ENCODE results near the gene CD99. TPM values are rescaled to one million over a fixed set of nuclear protein-coding genes. Genes with fewer than 3 reads are reported as not detected.

The CD99 gene
- total and polyA plus RNA-seq, 2 donors (not counting 3 experiments of a cell fraction or from before 2014, with no cell fraction given), result 364 to 654 TPM

DNA sequence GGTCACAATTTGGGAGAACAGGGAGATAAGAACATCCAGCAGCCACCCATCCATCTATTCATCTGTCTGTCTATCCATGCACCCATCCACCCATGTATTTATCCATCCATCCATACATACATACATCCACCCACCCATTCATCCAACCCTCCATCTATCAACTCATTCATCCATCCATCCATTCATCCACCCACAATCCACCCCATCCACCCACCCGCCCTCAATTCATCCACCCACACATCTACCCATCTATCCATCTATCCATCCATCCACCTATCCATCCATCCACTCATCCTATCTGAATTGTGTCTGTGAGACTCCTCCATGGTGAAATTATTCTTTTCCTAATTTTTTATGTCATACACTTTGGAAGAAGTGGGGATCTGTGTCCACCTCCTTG lies 6.8 kb upstream of the CD99 start:
- no peaks in the 10 kb centered on the region for H3K27me3 ChIP-seq (ENCODE audit: control insufficient read depth in 2 of 2, insufficient read depth in 2 of 2, low read length in 2 of 2)
- BruUV-seq (replicated peaks), result no TSS peak
- ChIA-PET POLR2A (no interaction called here), CTCF (no interaction called here)
- H3K9me3 ChIP-seq (replicated peaks; ENCODE audit: control insufficient read depth, insufficient read depth, low read length), result no peaks in the 10 kb centered on the region
- H3K27ac ChIP-seq (ENCODE audit: insufficient read depth, low read depth, low read length), result no peak overlapping the region
- intact Hi-C loops (cut with micrococcal nuclease) (no loop called here), dilution Hi-C loops (cut with MboI; ENCODE audit: extremely low pct_ligation_motif_present, low sequenced_read_pairs) (no loop called here)
- no peaks in the 10 kb centered on the region for H3K4me1 ChIP-seq (ENCODE audit: control insufficient read depth, extremely low read depth, insufficient read depth, low read length)
- H3K4me3 ChIP-seq (replicated peaks in 1 of 3; ENCODE audit: insufficient read depth in 1 of 3, low read depth in 1 of 3, low read length in 3 of 3), result no peak overlapping the region
- DNase-seq (ENCODE audit: low read depth, low spot score), result no peak
- no peaks in the 10 kb centered on the region for H4K20me1 ChIP-seq (replicated peaks; ENCODE audit: control insufficient read depth, extremely low read depth, insufficient read depth, low read length)
- H3K79me2 ChIP-seq (ENCODE audit: control insufficient read depth, insufficient read depth, low read length), result no peaks in the 10 kb centered on the region
- no peak overlapping the region for H3K9ac ChIP-seq (replicated peaks; ENCODE audit: extremely low read depth, insufficient read depth, low read length)
- no peak overlapping the region for H3K4me2 ChIP-seq (ENCODE audit: insufficient read depth, low read length)
- FAIRE-seq, result no peak
- H3K9me1 ChIP-seq (replicated peaks; ENCODE audit: control insufficient read depth, extremely low read depth, insufficient read depth, low read length), result no peaks in the 10 kb centered on the region
- H2AFZ ChIP-seq (ENCODE audit: low read depth, low read length), result no peak overlapping the region
- no peak for TF ChIP-seq POLR2AphosphoS5 (IDR thresholded peaks at IDR 0.05; ENCODE audit: insufficient read depth, low read depth, low read length)
- no peak for TF ChIP-seq GATA2 (IDR thresholded peaks at IDR 0.05; ENCODE audit: insufficient read depth, insufficient read length, low read depth, low read length)
- TF ChIP-seq, protein P1, sequence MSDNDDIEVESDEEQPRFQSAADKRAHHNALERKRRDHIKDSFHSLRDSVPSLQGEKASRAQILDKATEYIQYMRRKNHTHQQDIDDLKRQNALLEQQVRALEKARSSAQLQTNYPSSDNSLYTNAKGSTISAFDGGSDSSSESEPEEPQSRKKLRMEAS (IDR thresholded peaks at IDR 0.05; ENCODE audit: insufficient read depth, insufficient read length), result no peak
- no peak for TF ChIP-seq JUN (IDR thresholded peaks at IDR 0.05; ENCODE audit: borderline replicate concordance, insufficient read depth, insufficient read length, low read depth)
- no peak for TF ChIP-seq CTCF (IDR thresholded peaks at IDR 0.05; ENCODE audit: extremely low read depth in 1 of 2, insufficient read depth in 1 of 2, low read depth in 1 of 2, low read length in 2 of 2)
- TF ChIP-seq MYC (IDR thresholded peaks at IDR 0.05; ENCODE audit: low read depth, low read length), result no peak
- no peak for TF ChIP-seq POLR2A (IDR thresholded peaks at IDR 0.05; ENCODE audit: low read depth, low read length)
- TF ChIP-seq FOS (IDR thresholded peaks at IDR 0.05; ENCODE audit: borderline replicate concordance, insufficient read depth, low read length), result no peak
- no peaks in the 10 kb centered on the region for H3K36me3 ChIP-seq (ENCODE audit: control insufficient read depth in 2 of 2, extremely low read depth in 1 of 2, insufficient read depth in 2 of 2, low read length in 2 of 2)

Data from endothelial cell of umbilical vein (primary cell).